Fibroblast of lung (primary cell): Measurements from ENCODE around the gene PLCL1. TPM values are rescaled to one million over a fixed set of nuclear protein-coding genes. Genes with fewer than 3 reads are reported as not detected.

Experiments
- DNase-seq, 2 donors: peaks; one replicate each; pipeline versions ENCODE4 v3.0.0 to v3.0.0-alpha.2; 2010; ENCODE audit warnings: low read depth in 2 of 2
- H2AFZ ChIP-seq: 2 replicates; pipeline ENCODE4 v1.5.1; 2012; ENCODE audit warnings: low read length, control low read depth, inconsistent platforms
- H3K27ac ChIP-seq: 2 replicates; pipeline ENCODE4 v1.5.1; 2011; ENCODE audit warnings: low read length, control low read depth; ENCODE audit not compliant: insufficient read depth
- H3K27me3 ChIP-seq: 2 replicates; pipeline ENCODE4 v1.5.1; 2011; ENCODE audit warnings: mild to moderate bottlenecking, low read length; ENCODE audit not compliant: control insufficient read depth, insufficient read depth
- H3K36me3 ChIP-seq: 2 replicates; pipeline ENCODE4 v1.5.1; 2011; ENCODE audit warnings: low read length; ENCODE audit not compliant: control insufficient read depth, insufficient read depth
- H3K4me1 ChIP-seq: 2 replicates; pipeline ENCODE4 v1.5.1; 2011; ENCODE audit warnings: low read length; ENCODE audit not compliant: control insufficient read depth, insufficient read depth; ENCODE audit errors: extremely low read depth
- H3K4me2 ChIP-seq: 2 replicates; pipeline ENCODE4 v1.5.1; 2011; ENCODE audit warnings: low read length, control low read depth; ENCODE audit not compliant: insufficient read depth; ENCODE audit errors: extremely low read depth
- H3K4me3 ChIP-seq, 4 experiments: fragments of 200-600 bp in 1 of 4; sonication (generic) in 1 of 4; replicated peaks in 1 of 4; 2 replicates each; pipeline ENCODE4 v1.5.1; 2011 to 2016; ENCODE audit warnings: low read length in 4 of 4, low read depth in 3 of 4, mild to moderate bottlenecking in 3 of 4, control low read depth in 2 of 4, inconsistent platforms in 1 of 4, mixed read lengths in 1 of 4; ENCODE audit not compliant: insufficient read depth in 1 of 4; ENCODE audit errors: control extremely low read depth in 1 of 4
- H3K79me2 ChIP-seq: 2 replicates; pipeline ENCODE4 v1.5.1; 2012; ENCODE audit warnings: mild to moderate bottlenecking, low read length, inconsistent platforms; ENCODE audit not compliant: control insufficient read depth, insufficient read depth
- H3K9ac ChIP-seq: 2 replicates; pipeline ENCODE4 v1.5.1; 2011; ENCODE audit warnings: mild to moderate bottlenecking, low read length, control low read depth; ENCODE audit not compliant: insufficient read depth
- H3K9me3 ChIP-seq: 2 replicates; pipeline ENCODE4 v1.5.1; 2012; ENCODE audit warnings: low read depth, low read length; ENCODE audit not compliant: control insufficient read depth, insufficient read depth
- H4K20me1 ChIP-seq: 2 replicates; pipeline ENCODE4 v1.5.1; 2011; ENCODE audit warnings: low read length; ENCODE audit not compliant: control insufficient read depth, insufficient read depth; ENCODE audit errors: extremely low read depth
- EZH2 ChIP-seq: IDR thresholded peaks from 2 replicates; pipeline ENCODE4 v1.5.1; 2012; ENCODE audit warnings: low read length, control low read depth, mild to moderate bottlenecking; ENCODE audit errors: missing control alignments
- polyA plus RNA-seq, 2 donors: library from polyadenylated mRNA; depleted of rRNA in 1 of 2; stranded (reverse) in 1 of 2; unstranded in 1 of 2; fragments of >200 nt; gene quantifications; 2 replicates each; pipeline ENCODE4 v1.2.1, GENCODE V29; 2011 to 2012; ENCODE audit warnings: missing spikeins in 1 of 2
- total RNA-seq: library from RNA; depleted of rRNA; stranded (reverse); fragments of >200 nt; gene quantifications from 2 replicates; pipeline ENCODE4 v1.2.1, GENCODE V29; 2014
- TF ChIP-seq, protein P1 (sequence below), 2 donors: IDR thresholded peaks in 1 of 2; conservative IDR thresholded peaks in 1 of 2; 1 replicate in 1 of 2; 2 replicates in 1 of 2; pipeline ENCODE4 v1.5.1; 2011 to 2012; ENCODE audit warnings: low read length in 2 of 2, control low read depth in 1 of 2, inconsistent platforms in 1 of 2, low read depth in 1 of 2, mild to moderate bottlenecking in 1 of 2

Gene PLCL1
- total and polyA plus RNA-seq, 2 donors (not counting 1 experiment from before 2014, with no cell fraction given) = 0.48 to 0.83 TPM

- no peaks in the 10 kb centered on the region for H3K36me3 ChIP-seq
- no peak for DNase-seq
- H3K4me1 ChIP-seq = no peaks in the 10 kb centered on the region
- H3K79me2 ChIP-seq = no peaks in the 10 kb centered on the region
- no peak overlapping the region for H3K27ac ChIP-seq
- H3K4me2 ChIP-seq = peak overlapping the region; percentile 80
- peak overlapping the region; percentile 11 to 37 (median 21) for H3K4me3 ChIP-seq
- no peak overlapping the region for H3K9ac ChIP-seq
- TF ChIP-seq, protein P1, sequence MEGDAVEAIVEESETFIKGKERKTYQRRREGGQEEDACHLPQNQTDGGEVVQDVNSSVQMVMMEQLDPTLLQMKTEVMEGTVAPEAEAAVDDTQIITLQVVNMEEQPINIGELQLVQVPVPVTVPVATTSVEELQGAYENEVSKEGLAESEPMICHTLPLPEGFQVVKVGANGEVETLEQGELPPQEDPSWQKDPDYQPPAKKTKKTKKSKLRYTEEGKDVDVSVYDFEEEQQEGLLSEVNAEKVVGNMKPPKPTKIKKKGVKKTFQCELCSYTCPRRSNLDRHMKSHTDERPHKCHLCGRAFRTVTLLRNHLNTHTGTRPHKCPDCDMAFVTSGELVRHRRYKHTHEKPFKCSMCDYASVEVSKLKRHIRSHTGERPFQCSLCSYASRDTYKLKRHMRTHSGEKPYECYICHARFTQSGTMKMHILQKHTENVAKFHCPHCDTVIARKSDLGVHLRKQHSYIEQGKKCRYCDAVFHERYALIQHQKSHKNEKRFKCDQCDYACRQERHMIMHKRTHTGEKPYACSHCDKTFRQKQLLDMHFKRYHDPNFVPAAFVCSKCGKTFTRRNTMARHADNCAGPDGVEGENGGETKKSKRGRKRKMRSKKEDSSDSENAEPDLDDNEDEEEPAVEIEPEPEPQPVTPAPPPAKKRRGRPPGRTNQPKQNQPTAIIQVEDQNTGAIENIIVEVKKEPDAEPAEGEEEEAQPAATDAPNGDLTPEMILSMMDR (conservative IDR thresholded peaks at IDR 0.05 in 1 of 2, IDR thresholded peaks at IDR 0.05 in 1 of 2; ENCODE audit: low read depth in 1 of 2, low read length in 2 of 2) = peak; percentile 33 to 56
- TF ChIP-seq EZH2 = peak; percentile 41
- no peaks in the 10 kb centered on the region for H3K9me3 ChIP-seq
- H2AFZ ChIP-seq = peak overlapping the region; percentile 12
- no peaks in the 10 kb centered on the region for H4K20me1 ChIP-seq
- peaks cover 5% of the 10 kb centered on the region for H3K27me3 ChIP-seq
Observed at GRCh38 chr2:197786010-197786877, 18.1 kb upstream of the PLCL1 start.

GRCh38 chr2:197793456-197793855 is 10.9 kb upstream of the PLCL1 start:
- no peaks in the 10 kb centered on the region for H3K79me2 ChIP-seq
- H3K27ac ChIP-seq = no peak overlapping the region
- no peak overlapping the region for H3K4me2 ChIP-seq
- H3K27me3 ChIP-seq = no peaks in the 10 kb centered on the region
- H4K20me1 ChIP-seq = no peaks in the 10 kb centered on the region
- no peaks in the 10 kb centered on the region for H3K36me3 ChIP-seq
- no peak overlapping the region for H3K4me3 ChIP-seq
- no peak for TF ChIP-seq EZH2
- TF ChIP-seq, protein P1 (conservative IDR thresholded peaks at IDR 0.05 in 1 of 2, IDR thresholded peaks at IDR 0.05 in 1 of 2; ENCODE audit: low read depth in 1 of 2, low read length in 2 of 2) = no peak
- no peak overlapping the region for H3K9ac ChIP-seq
- no peak for DNase-seq
- no peaks in the 10 kb centered on the region for H3K9me3 ChIP-seq
- no peak overlapping the region for H2AFZ ChIP-seq
- H3K4me1 ChIP-seq = no peaks in the 10 kb centered on the region

DNA sequence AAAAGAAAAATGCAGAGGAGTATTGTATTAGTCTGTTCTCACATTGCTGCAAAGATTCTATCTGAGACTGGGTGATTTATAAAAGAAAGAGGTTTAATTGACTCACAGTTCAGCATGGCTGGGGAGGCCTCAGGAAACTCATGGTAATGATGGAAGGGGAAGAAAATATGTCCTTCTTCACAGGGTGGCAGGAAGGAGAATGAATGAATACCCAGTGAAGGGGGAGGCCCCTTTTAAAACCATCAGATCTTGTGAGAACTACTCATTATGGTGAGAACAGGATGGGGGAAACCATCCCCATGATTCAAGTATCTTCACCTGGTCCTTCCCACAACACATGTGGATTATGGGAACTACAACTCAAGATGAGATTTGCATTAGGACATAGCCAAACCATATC is 9.1 kb upstream of the PLCL1 start:
- Histone ChIP-seq H3K79me2 (no peaks in the 10 kb centered on the region), H3K4me2 (no peak overlapping the region), H3K4me1 (no peaks in the 10 kb centered on the region), H3K9ac (no peak overlapping the region), H4K20me1 (no peaks in the 10 kb centered on the region), H3K36me3 (no peaks in the 10 kb centered on the region), H3K27ac (no peak overlapping the region), H2AFZ (no peak overlapping the region), H3K9me3 (no peaks in the 10 kb centered on the region), H3K4me3 (no peak overlapping the region), H3K27me3 (no peaks in the 10 kb centered on the region)
- TF ChIP-seq, protein P1 (conservative IDR thresholded peaks at IDR 0.05 in 1 of 2, IDR thresholded peaks at IDR 0.05 in 1 of 2; ENCODE audit: low read depth in 1 of 2, low read length in 2 of 2) = no peak
- TF ChIP-seq EZH2 = no peak
- DNase-seq = no peak
